Measurements from ENCODE around the gene CETN1. TPM values are rescaled to one million over a fixed set of nuclear protein-coding genes. Genes with fewer than 3 reads are reported as not detected.

The CETN1 gene
- total RNA-seq, 1 donor from 2014 or later, result not detected

GRCh38 chr18:576924-577323, 3.3 kb upstream of the CETN1 start:
- DNase-seq (ENCODE audit: low spot score), result no peak

DNA sequence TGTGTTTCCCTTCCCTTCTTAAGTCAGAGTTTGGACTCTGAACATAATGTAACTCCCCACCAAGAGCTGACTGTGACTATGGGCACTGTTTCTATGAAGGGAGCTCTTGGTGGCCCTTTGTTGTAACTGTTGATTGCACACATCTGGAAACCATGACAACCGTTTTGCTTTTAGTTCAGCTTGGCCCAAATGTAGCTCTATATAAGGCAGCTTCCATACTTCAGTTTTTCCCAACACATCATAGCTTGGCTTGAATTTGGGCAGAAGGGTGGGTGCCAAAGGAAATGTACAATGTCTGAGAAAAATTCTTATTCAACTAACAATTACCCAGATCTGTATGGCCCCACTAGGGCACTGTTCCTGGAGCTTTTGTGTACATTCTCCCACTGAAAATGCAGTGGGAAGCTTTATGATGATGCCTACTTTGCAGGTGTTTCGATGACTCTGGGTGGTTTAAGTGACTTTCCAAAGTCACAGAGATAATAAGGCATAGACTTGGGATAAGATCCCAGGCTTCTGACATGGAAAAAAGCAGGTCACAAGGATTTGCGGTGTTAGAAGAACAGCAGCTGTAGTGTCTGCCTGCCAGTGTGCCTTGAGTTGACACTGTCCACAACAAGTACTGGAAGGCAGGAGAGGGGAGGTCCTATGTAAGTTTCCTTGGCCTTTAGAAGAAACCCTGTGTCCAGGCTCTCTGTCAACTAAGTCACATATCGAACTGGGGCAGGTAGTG, 2.4 kb upstream of the CETN1 start:
- DNase-seq (ENCODE audit: low spot score), result no peak

- no peak for DNase-seq (ENCODE audit: low spot score)
Observed at GRCh38 chr18:579238-579637, 942 bp upstream of the CETN1 start.

GRCh38 chr18:581096-581495, 916 bp downstream of the CETN1 start:
- DNase-seq (ENCODE audit: low spot score), result no peak

GRCh38 chr18:582465-582864, 2.3 kb downstream of the CETN1 start:
- DNase-seq (ENCODE audit: low spot score), result no peak

DNA sequence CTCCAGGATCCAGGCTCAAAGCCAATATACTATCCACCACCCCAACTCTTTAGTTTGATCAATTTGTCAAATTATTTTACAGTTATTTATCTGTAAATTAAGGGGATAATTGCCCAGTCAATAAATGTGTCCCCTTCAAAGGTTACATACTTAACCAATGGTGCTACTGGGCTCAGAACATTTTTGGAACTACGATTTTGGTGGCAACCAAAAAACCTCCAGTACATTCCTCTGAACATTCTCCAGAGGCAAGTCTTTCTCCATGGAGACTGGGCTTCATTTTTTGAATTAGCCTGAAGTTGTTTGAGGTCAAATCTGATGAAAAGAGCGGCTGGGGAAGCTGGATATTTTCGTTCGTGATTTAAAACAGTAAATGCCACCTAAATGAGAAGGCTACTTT, 14.9 kb downstream of the CETN1 start:
- no peak for DNase-seq (ENCODE audit: low spot score)

- DNase-seq (ENCODE audit: low spot score), result no peak
Observed at GRCh38 chr18:595571-595970, 15.4 kb downstream of the CETN1 start.

DNA sequence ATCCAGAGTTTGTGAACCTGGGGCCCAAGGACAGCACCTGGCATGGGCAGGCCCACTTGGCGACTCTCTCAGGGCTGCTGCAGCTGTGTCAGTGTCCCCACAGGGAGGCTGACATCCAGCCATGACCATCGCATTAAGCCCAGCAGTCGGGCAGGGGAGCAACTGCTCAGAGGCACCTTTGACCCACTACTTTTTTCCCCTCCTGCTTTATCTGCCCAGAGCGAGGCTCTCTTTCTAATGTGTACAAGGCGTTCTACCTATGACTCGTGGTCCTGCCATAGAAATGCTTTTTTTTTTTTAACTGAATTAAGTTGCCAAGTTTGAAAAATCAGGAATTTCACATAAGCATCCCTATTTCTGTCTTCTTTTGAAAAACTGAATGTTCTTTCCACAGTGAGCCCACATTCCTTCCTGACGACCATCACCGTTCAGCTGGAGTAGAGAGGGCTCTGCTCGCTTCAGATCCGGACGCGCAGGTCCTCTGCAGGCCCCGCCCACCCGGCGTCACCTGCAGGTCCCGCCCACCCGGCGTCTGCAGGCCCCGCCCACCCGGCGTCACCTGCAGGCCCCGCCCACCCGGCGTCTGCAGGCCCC, 16.2 kb downstream of the CETN1 start:
- DNase-seq (ENCODE audit: low spot score), result peak; percentile 65

GRCh38 chr18:598124-598589, 18.0 kb downstream of the CETN1 start:
- DNase-seq (ENCODE audit: low spot score), result no peak

DNA sequence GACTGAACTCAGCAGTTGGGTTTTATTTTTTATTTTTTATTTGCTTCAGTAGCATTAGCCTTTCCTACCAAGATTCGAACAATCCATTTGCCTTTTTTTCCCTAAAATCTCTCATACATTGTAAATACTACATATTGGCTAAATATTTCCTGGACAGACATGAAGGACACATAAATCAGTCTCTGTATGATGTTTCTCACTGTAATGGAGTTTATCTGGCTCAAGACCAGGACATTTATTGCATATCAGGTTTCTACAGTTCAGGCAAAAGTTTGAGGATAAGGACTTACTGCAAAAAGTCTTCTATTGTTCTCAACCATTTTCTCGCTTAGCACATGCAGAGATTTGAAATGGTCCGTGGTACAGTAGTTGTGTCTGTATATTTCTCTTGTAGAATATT, 19.9 kb downstream of the CETN1 start:
- no peak for DNase-seq (ENCODE audit: low spot score)

DNA sequence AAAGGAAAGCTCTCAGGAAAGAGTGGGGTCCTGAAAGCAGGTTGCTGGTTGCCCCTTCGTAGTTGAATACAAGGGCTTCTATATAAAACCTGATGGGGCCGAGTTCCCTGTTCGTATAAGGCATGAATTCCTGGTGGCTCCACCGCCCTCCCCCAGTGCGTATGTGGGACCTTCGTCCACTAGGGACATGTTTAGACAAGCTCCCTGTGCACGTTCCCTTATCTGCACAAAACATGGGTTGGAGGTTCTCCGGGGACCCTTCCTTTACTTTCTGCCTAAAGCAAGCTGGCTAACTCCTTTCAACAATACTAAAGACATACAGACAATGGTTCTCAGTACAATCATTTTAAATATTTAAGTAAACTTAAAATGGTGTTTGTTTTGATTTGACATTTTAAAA, 24.6 kb downstream of the CETN1 start:
- no peak for DNase-seq (ENCODE audit: low spot score)

DNA sequence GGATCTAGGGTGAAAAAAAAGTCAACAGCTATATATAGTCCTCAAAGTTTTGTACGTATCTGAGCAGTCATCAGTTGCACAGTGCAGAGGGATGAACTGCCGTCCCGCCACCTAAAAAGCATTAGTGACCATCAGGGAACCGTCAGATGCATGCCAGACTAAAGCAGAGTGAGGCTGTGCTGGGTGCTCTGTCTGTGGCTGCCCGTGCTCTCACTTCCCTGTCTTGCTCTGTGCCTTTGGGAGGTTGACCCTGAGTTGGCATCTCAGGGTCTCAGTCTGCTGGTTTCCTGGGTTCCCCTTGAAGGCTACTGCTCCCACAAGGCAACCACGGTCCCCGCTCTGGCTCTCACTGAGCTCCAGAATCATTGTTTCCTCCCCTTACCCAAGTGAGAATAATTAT, 27.8 kb downstream of the CETN1 start:
- no peak for DNase-seq (ENCODE audit: low spot score)

DNA sequence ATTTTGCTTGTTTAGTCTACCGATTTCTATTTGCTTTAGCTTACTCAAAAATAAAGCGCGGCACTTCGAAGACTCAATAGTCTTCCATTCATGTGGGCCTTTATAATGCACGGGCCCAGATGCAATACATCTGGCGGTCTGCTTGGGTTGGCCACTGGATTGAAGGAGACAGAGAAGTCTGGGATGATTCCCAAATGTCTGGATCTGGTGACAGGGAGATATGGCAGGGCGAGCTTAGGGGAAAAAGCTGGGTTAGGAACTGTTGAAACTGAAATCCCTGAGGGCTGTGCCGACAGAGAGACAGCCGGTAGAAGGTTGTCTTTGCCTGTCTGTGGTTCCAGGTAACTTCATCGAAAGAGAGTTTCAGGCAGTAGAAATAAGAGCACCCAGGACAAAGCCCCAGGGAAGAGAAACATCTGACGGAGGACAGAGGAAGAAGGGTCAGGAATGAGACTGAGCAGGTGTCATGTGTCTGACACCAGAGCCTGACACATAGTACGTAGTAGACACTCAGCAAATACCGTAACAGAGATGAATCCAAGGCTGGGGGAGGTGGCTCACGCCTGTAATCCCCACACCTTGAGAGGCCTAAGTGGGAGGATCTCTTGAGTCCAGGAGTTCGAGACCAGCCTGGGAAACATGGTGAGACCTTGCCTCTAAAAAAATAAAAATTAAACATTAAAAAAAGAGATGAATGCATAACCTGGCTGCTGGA, 30.2 kb downstream of the CETN1 start:
- no peak for DNase-seq (ENCODE audit: low spot score)

- no peak for DNase-seq (ENCODE audit: low spot score)
Observed at GRCh38 chr18:612156-612555, 32.0 kb downstream of the CETN1 start.

DNA sequence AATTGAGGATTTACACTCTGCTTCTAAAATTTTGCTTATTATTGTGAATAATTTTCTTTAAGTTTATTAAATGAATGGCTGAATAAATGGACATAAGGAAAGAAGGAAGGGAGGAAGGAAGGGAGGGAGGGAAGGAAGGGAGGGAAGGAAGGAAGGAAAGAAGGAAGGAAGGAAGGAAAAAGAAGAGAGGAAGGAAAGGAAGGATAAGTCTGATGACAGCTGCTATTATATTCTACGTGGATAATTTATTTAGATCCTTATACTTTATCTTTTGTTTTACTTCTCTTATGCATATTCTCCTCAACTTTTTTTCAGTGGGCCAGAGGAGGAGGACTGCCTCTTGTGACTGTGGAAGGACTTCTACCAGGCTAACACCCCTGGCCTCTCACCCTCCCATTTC, 34.0 kb downstream of the CETN1 start:
- no peak for DNase-seq (ENCODE audit: low spot score)

DNA sequence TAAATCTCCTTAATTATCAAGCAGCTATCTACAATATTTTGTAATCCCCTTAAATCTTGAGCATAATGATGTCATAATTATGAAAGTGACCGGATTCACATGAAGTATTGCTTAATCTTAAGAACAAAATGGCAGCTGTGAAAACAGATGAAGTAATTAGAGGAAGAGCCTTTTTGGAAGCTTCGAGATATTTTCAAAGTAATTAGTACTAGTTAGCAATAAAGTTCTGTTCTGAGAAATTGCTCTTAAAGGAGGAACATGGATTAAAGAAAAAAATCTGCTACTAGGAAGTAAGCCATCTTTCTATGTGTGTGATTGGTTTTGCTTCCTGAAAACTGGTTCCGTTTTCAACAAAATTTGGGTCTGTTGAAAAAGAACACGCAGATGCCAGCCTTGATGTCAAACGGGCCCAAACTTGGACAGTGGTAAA, 34.9 kb downstream of the CETN1 start:
- DNase-seq (ENCODE audit: low spot score), result no peak

- no peak for DNase-seq (ENCODE audit: low spot score)
Observed at GRCh38 chr18:615773-616172, 35.6 kb downstream of the CETN1 start.

DNA sequence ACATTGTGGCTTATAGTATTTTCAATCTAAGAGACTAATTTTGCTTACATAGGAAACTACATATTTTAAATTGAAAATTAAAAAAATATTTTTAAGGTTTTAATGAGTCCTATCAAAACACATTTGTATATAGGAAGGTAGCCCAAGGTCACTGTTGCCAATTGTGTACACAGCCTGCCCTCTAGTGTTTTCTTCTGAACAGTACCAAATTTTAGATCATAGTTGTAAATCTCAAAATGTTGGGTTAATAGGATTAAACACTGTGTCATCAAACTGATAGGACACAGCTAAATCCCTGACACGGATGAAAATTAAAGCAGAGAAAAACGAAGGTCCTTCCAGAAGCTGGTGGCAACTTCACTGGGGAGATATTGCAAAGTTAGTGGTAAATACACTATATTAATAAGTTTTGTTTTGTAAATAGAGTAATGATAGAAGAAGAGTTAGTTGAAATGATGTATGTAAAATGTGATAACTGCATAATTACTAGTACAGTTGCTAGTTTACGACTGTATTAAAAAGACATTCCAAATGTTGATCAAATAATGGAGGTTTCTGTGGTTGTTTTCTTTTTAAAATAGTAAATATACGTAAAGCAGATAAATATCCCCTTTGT, 36.3 kb downstream of the CETN1 start:
- DNase-seq (ENCODE audit: low spot score), result no peak

- DNase-seq (ENCODE audit: low spot score), result no peak
Observed at GRCh38 chr18:617970-618504, 37.9 kb downstream of the CETN1 start.

DNA sequence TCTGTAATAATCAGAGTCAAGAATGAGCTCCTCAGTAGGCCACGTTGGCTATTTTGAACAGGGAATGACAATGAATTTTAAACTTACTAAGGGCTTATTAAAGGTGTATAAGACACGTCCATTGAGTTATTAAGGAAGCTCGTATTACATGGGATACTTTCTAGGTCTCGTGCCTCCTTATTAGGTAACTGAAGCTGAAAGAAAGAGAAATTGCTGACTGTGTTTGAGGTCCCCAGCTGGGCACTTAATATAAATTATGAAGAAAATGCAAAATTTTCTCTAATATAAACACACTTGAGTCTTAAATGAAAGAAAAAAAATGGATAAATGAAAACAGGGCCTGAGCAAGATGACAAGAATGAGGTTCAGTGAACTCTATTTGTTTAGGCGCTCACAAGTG, 38.4 kb downstream of the CETN1 start:
- DNase-seq (ENCODE audit: low spot score), result no peak

- DNase-seq (ENCODE audit: low spot score), result no peak
Observed at GRCh38 chr18:621291-622043, 41.3 kb downstream of the CETN1 start.

DNA sequence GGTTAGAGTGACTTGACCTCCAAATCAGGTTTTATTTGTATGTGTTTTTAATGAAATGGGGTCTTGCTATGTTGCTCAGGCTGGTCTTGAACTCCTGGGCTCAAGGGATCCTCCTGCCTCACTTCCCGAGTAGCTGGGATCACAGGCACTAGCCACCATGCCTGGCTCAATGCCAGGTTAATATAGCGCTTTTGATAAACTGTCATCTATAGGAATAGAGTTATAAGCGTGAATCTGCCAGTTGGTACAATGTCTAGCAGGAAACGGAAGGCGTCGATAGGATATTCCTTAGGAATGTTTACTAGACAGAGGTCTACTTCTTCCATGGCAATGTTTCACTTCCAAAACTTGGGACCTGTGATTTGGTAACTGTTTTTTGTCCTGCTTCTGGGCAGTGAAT, 42.1 kb downstream of the CETN1 start:
- no peak for DNase-seq (ENCODE audit: low spot score)

All from ureter (tissue), 1 donor.